Urinary bladder (tissue), 4 donors: Measurements from ENCODE around the gene BAZ2A. TPM values are rescaled to one million over a fixed set of nuclear protein-coding genes. Genes with fewer than 3 reads are reported as not detected.

ENCODE experiments used
- DNase-seq: peaks from one replicate; pipeline ENCODE4 v3.0.0-alpha.2; 2015; ENCODE audit errors: extremely low spot score
- H3K27ac ChIP-seq: one replicate; pipeline ENCODE4 v1.5.1; 2013; ENCODE audit warnings: low read depth, mild to moderate bottlenecking, moderate library complexity
- H3K36me3 ChIP-seq: one replicate; pipeline ENCODE4 v1.6.1; 2013; ENCODE audit warnings: mild to moderate bottlenecking, moderate library complexity; ENCODE audit not compliant: insufficient read depth
- H3K4me1 ChIP-seq: one replicate; pipeline ENCODE4 v1.6.1; 2013; ENCODE audit warnings: mild to moderate bottlenecking, moderate library complexity; ENCODE audit not compliant: insufficient read depth
- H3K4me3 ChIP-seq: one replicate; pipeline ENCODE4 v1.5.1; 2013; ENCODE audit warnings: low read depth, low read length
- WGBS: extraction: QIAGEN DNeasy Blood & Tissue Kit; methylation state at CpG from one replicate; pipeline ENCODE4 v1.1.7; 2013; 5-methylcytosine and 5-hydroxymethylcytosine counted together
- polyA plus RNA-seq: library from polyadenylated mRNA; stranded (reverse); fragments of 200-250 nt; gene quantifications from one replicate; pipeline ENCODE4 v1.2.3, GENCODE V29; 2013
- total RNA-seq: library from RNA; depleted of rRNA; stranded (reverse); fragments of >200 nt; gene quantifications from one replicate; pipeline ENCODE4 v1.2.3, GENCODE V29; 2014
- donor health status: healthy with polysubstance abuse.
- donor health status: healthy.

Gene BAZ2A
- total and polyA plus RNA-seq, 2 donors = 27.4 to 30.9 TPM

DNA sequence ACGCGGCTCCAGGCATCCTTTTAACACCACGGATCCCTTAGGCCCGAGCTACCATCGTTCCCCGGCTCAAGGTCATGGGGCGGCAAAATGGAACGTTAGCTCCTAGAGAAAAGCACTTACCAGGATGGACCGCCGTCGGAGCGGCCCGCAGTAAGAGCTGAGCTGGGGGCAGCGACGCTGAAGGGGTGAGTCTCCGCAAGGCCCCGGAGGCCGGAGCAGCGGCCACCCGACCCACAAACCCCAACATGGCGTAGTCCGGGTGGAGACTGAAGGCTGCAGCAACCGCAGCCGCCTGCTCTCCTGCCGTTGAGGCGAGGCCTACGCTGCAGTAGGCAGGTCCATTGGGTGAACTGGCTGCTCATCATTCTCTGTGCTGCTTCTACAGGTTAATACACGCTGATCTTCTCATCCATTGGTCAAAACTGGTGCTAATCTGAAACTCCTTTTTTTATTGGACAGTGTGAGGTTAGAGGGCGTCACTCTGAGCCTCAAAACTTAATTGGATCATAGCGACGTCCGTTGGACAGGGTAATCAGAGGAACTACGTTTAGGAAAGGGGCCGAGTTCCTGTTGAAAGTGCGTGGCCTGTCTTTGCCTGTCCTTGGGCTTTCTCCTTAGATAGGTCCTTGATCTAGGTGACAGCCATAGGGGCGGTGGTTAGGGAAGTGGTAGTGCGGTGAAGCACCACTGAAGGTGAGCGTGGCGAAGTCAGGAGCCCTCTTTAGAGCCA is 15.8 kb upstream of the BAZ2A start, which contains the start of gene ATP5F1B:
Gene ATP5F1B (minus strand): TSS at position 268 of the 730 bp plus-strand sequence. CDS start 21 bp downstream, at position 247.
- Histone ChIP-seq H3K4me3 (peak within 1 kb of the TSS; percentile 93), H3K4me1 (no peaks in the 10 kb centered on the region), H3K36me3 (peaks cover 7% of the 10 kb centered on the region), H3K27ac (peak within 1 kb of the TSS; percentile 96)
- DNase-seq = peak; percentile 99
- 5% methylated on average over 39 of the region's 39 CpGs for WGBS

- H3K27ac ChIP-seq = peak overlapping the region; percentile 92
- peaks cover 7% of the 10 kb centered on the region for H3K36me3 ChIP-seq
- H3K4me1 ChIP-seq = no peaks in the 10 kb centered on the region
- WGBS = under 1% methylated on average over 29 of the region's 29 CpGs
- DNase-seq = no peak
- peak overlapping the region; percentile 93 for H3K4me3 ChIP-seq
Measured at GRCh38 chr12:56645201-56645716, 15.1 kb upstream of the BAZ2A start.

DNA sequence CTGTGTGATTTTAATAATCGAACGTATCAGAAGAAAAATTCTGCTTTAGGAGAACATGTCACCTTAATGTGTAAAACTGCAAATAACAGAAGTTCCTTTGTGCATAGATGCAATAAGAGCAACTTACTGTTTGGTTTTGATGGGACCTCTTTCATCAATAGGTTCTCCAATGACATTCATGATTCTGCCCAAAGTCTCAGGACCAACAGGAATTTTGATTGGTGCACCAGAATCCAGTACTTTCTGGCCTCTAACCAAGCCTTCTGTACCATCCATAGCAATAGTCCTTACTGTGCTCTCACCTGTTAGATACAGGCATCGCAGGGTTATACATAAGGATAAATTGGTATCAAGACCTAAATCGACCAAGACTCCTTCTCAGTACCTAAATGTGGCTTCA is 14.5 kb upstream of the BAZ2A start:
- Histone ChIP-seq H3K4me1 (no peaks in the 10 kb centered on the region), H3K36me3 (peaks cover 7% of the 10 kb centered on the region), H3K27ac (no peak overlapping the region), H3K4me3 (peak overlapping the region; percentile 93)
- 51% methylated on average over 4 of the region's 4 CpGs for WGBS
- DNase-seq = no peak

DNA sequence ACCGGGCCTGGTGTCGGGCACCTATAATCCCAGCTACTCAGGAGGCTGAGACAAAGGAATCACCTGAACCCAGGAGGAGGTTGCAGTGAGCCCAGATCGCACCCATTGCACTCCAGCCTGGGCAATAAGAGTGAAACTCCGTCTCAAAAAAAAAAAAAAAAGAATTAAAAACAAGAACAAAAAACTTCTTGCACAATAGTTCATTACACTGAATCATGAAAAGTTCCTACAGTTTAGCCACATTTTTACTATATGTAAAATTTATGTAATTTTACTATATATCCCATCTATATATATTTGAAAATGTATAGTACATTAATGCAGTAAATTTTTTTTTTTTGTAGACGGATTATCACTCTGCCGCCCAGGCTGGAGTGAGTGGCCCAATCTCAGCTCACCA is 11.1 kb upstream of the BAZ2A start:
- Histone ChIP-seq H3K36me3 (peaks cover 10% of the 10 kb centered on the region), H3K27ac (no peak overlapping the region), H3K4me3 (no peak overlapping the region), H3K4me1 (no peaks in the 10 kb centered on the region)
- DNase-seq = no peak
- WGBS = 82% methylated on average over 6 of the region's 6 CpGs

GRCh38 chr12:56637621-56638020 is 7.5 kb upstream of the BAZ2A start:
- H3K4me3 ChIP-seq = no peak overlapping the region
- H3K27ac ChIP-seq = no peak overlapping the region
- peaks cover 9% of the 10 kb centered on the region for H3K36me3 ChIP-seq
- no peak for DNase-seq
- H3K4me1 ChIP-seq = no peaks in the 10 kb centered on the region
- 60% methylated on average over 2 of the region's 2 CpGs for WGBS

- 1% methylated on average over 12 of the region's 12 CpGs for WGBS
- Histone ChIP-seq H3K4me3 (peak overlapping the region; percentile 78), H3K27ac (peak overlapping the region; percentile 96), H3K4me1 (no peaks in the 10 kb centered on the region), H3K36me3 (peaks cover 3% of the 10 kb centered on the region)
- peak; percentile 100 for DNase-seq
Measured at GRCh38 chr12:56636675-56637540, 6.8 kb upstream of the BAZ2A start.

GRCh38 chr12:56635806-56636674 is 5.9 kb upstream of the BAZ2A start:
- Histone ChIP-seq H3K4me1 (no peaks in the 10 kb centered on the region), H3K4me3 (peak overlapping the region; percentile 78), H3K27ac (peak overlapping the region; percentile 96), H3K36me3 (peaks cover 2% of the 10 kb centered on the region)
- under 1% methylated on average over 20 of the region's 20 CpGs for WGBS
- peak; percentile 90 for DNase-seq

DNA sequence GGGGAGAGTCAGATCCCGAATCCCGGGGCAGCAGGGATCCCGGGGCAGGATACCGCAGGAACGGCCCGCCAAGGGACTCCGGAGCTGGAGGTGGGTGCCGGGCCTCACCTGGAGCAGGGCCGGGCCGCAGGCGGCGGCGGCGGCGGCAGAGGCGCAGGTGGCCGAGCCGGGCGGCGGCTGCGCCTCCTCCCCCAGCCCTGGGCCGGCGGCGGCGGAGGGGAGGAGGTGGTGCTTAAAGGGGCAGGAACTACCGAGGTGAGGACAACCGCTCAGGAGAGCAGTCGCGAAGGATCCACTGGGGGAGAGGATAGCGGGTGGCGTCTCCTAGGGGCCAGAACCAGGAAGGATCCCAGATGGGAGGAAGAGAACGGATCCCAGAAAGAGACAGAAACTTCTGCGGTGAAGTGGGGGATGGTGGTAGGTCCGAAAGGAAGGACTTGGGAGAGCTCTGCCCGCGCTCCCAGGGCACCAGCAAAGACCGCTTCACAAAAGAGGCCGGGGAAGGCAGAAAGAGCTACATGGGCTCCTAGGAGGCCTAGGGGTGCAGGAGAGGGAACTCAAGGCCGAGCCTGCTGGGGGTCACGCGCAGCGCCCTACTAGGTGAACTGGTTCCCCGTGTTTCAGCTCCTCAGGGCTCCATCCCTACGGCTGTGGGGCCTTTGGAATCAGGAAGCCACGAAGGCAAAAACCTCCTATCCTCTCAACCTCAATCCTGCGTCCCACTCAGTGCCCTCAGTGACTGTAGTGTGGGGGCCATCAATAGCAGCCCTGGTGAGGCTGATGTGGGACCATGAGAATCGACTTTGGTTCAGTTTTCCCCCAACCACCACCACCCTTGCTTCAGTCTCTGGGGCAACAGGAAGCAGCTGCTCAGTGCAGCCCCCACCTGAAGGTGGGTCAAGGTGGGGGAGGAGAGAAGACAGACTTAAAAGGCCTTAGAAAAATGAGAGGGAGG is 5.0 kb upstream of the BAZ2A start:
- WGBS = 2% methylated on average over 47 of the region's 47 CpGs
- peak overlapping the region; percentile 78 for H3K4me3 ChIP-seq

GRCh38 chr12:56634242-56634836 is 4.2 kb upstream of the BAZ2A start:
- H3K4me3 ChIP-seq = peak overlapping the region; percentile 78
- WGBS = 3% methylated on average over 27 of the region's 27 CpGs
- no peaks in the 10 kb centered on the region for H3K4me1 ChIP-seq
- peaks cover 2% of the 10 kb centered on the region for H3K36me3 ChIP-seq
- peak overlapping the region; percentile 96 for H3K27ac ChIP-seq
- no peak for DNase-seq

More for the DNA sequence above, 5.0 kb upstream of the BAZ2A start:
- H3K4me1 ChIP-seq = no peaks in the 10 kb centered on the region
- peak overlapping the region; percentile 96 for H3K27ac ChIP-seq
- DNase-seq = no peak
- peaks cover 2% of the 10 kb centered on the region for H3K36me3 ChIP-seq

GRCh38 chr12:56633468-56634241 is 3.5 kb upstream of the BAZ2A start:
- H3K4me1 ChIP-seq = no peaks in the 10 kb centered on the region
- H3K36me3 ChIP-seq = no peaks in the 10 kb centered on the region
- no peak for DNase-seq
- no peak overlapping the region for H3K27ac ChIP-seq
- peak overlapping the region; percentile 78 for H3K4me3 ChIP-seq
- 50% methylated on average over 12 of the region's 12 CpGs for WGBS

- H3K27ac ChIP-seq = peak overlapping the region; percentile 35
- H3K4me3 ChIP-seq = peak overlapping the region; percentile 19
- no peak for DNase-seq
- no peaks in the 10 kb centered on the region for H3K4me1 ChIP-seq
- H3K36me3 ChIP-seq = no peaks in the 10 kb centered on the region
- 40% methylated on average over 4 of the region's 4 CpGs for WGBS
Measured at GRCh38 chr12:56632701-56633467, 2.8 kb upstream of the BAZ2A start.
